ENCODE data around the gene CHAC1. TPM values are rescaled to one million over a fixed set of nuclear protein-coding genes. Genes with fewer than 3 reads are reported as not detected.

Gene CHAC1
- total RNA-seq, 4 donors from 2014 or later = 0.60 to 6.7 (median 2.5) TPM

DNA sequence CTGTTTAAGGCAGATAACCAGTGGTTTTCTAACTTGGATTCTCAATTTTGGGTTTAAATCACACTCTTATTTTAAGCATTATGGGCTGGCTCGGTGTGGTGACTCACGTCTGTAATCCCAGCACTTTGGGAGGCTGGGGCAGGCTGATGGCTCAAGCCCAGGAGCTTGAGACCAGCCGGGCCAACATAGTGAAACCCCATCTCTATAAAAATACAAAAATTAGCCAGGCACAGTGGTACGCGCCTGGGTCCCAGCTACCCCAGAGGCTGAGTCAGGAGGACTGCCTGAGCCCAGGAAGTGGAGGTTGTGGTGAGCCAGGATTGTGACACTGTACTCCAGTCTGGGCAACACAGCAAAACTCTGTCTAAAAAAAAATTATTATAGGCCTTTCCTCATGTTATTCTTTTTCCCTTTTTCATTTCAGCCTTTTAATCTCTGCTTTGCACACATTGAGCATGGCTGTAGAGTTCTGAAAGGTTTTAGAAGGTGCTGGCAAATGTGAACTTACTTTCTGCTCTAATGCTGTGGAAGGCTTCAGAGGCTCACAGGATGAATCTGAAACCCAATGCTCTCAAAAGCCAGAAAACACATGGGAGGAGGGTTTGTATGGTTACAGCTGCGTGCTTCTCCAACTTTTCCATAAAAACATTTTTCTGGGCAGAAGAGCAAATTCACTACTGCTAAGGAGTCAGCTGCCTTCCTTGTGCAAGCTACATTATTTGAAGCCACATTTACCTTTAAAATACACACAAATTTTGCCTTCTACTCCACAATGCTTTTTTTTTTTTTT lies 32.5 kb downstream of the CHAC1 start:
- H3K36me3 ChIP-seq = peaks cover 0 to 72% (median 33%) of the 10 kb centered on the region in 4 donors
- intact Hi-C loops (cut with DNase I; ENCODE audit: low total_unique reads) (no loop called here), in situ Hi-C loops (cut with MboI; ENCODE audit: low pct_ligation_motif_present in 1 of 4, low pct_unique_long_range_greater_than_20kb in 1 of 4, low sequenced_read_pairs in 3 of 4) (no loop called here)
- 86 to 90% methylated on average over 1 to 6 of the region's 6 CpGs for WGBS, 2 donors (ENCODE audit: low coverage in 1 of 2)
- H3K9me3 ChIP-seq = no peaks in the 10 kb centered on the region
- no peaks in the 10 kb centered on the region for H3K27me3 ChIP-seq
- no peaks in the 10 kb centered on the region for H3K4me1 ChIP-seq
- H3K4me3 ChIP-seq = no peak overlapping the region
- TF ChIP-seq POLR2A (IDR thresholded peaks at IDR 0.05) = no peak
- TF ChIP-seq POLR2AphosphoS5 (IDR thresholded peaks at IDR 0.05) = no peak
- no peak for TF ChIP-seq EP300 (IDR thresholded peaks at IDR 0.05; ENCODE audit: low read depth)
- TF ChIP-seq, protein P1, sequence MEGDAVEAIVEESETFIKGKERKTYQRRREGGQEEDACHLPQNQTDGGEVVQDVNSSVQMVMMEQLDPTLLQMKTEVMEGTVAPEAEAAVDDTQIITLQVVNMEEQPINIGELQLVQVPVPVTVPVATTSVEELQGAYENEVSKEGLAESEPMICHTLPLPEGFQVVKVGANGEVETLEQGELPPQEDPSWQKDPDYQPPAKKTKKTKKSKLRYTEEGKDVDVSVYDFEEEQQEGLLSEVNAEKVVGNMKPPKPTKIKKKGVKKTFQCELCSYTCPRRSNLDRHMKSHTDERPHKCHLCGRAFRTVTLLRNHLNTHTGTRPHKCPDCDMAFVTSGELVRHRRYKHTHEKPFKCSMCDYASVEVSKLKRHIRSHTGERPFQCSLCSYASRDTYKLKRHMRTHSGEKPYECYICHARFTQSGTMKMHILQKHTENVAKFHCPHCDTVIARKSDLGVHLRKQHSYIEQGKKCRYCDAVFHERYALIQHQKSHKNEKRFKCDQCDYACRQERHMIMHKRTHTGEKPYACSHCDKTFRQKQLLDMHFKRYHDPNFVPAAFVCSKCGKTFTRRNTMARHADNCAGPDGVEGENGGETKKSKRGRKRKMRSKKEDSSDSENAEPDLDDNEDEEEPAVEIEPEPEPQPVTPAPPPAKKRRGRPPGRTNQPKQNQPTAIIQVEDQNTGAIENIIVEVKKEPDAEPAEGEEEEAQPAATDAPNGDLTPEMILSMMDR (IDR thresholded peaks at IDR 0.05) = no peak
- no peak overlapping the region for H3K27ac ChIP-seq
- DNase-seq = no peak

DNA sequence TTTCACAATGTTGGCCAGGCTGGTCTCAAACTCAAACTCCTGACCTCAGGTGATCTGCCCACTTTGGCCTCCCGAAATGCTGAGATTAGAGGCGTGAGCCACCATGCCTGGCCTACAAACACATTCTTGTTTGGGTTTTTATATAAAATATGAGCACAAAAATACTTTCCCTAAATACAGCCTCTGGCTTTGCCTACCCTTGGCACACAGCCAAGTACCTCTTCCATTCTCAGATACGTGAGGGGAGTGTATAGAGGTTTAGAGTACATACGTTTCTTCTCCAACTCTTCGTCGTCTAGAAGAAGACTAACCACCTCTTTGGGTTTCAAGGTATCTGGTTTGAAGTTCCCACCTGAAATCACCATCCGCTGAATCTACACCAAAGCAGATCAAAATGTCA lies 33.5 kb downstream of the CHAC1 start:
- no peak overlapping the region for H3K27ac ChIP-seq
- no peaks in the 10 kb centered on the region for H3K27me3 ChIP-seq
- WGBS, 2 donors (ENCODE audit: low coverage in 1 of 2) = 95 to 100% methylated on average over 2 to 7 of the region's 7 CpGs
- TF ChIP-seq POLR2A (IDR thresholded peaks at IDR 0.05) = no peak
- no peak for TF ChIP-seq POLR2AphosphoS5 (IDR thresholded peaks at IDR 0.05)
- TF ChIP-seq EP300 (IDR thresholded peaks at IDR 0.05; ENCODE audit: low read depth) = no peak
- TF ChIP-seq, protein P1 (IDR thresholded peaks at IDR 0.05) = no peak
- in situ Hi-C loops (cut with MboI; ENCODE audit: low pct_ligation_motif_present in 1 of 4, low pct_unique_long_range_greater_than_20kb in 1 of 4, low sequenced_read_pairs in 3 of 4) = no loop called here
- DNase-seq = no peak
- intact Hi-C loops (cut with DNase I; ENCODE audit: low total_unique reads) = no loop called here
- H3K4me3 ChIP-seq = no peak overlapping the region
- H3K36me3 ChIP-seq = peaks cover 0 to 62% (median 29%) of the 10 kb centered on the region in 4 donors
- peaks cover 0 to 2% (median 0%) of the 10 kb centered on the region in 4 donors for H3K4me1 ChIP-seq
- H3K9me3 ChIP-seq = no peaks in the 10 kb centered on the region

DNA sequence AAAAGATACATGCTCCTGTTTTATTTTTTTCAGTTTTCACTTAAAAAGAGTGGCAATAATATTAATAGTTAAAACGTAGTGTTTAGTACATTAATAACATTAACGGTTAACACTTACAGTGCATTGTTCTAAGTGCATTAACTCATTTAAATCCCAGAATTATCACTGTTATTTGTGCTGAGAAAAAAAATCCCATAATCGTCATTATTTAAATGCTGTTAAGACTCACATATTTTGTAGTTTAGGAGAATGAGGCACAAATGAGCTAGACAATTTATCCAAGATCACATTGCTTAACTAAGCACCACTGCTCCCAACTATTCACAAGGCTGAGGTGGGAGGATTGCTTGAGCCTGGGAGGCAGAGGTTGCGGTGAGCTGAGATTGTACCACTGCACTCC lies 34.9 kb downstream of the CHAC1 start:
- in situ Hi-C loops (cut with MboI; ENCODE audit: low pct_ligation_motif_present in 1 of 4, low pct_unique_long_range_greater_than_20kb in 1 of 4, low sequenced_read_pairs in 3 of 4) (no loop called here), intact Hi-C loops (cut with DNase I; ENCODE audit: low total_unique reads) (no loop called here)
- TF ChIP-seq, protein P1 (IDR thresholded peaks at IDR 0.05) = no peak
- TF ChIP-seq EP300 (IDR thresholded peaks at IDR 0.05; ENCODE audit: low read depth) (no peak), POLR2A (IDR thresholded peaks at IDR 0.05) (no peak), POLR2AphosphoS5 (IDR thresholded peaks at IDR 0.05) (no peak)
- 83 to 92% methylated on average over 3 to 4 of the region's 4 CpGs for WGBS, 2 donors (ENCODE audit: low coverage in 1 of 2)
- H3K27ac ChIP-seq = no peak overlapping the region
- peaks cover 0 to 49% (median 22%) of the 10 kb centered on the region in 4 donors for H3K36me3 ChIP-seq
- H3K4me1 ChIP-seq = peaks cover 0 to 13% (median 3%) of the 10 kb centered on the region in 4 donors
- H3K4me3 ChIP-seq = no peak overlapping the region
- no peaks in the 10 kb centered on the region for H3K9me3 ChIP-seq
- DNase-seq = no peak
- no peaks in the 10 kb centered on the region for H3K27me3 ChIP-seq

DNA sequence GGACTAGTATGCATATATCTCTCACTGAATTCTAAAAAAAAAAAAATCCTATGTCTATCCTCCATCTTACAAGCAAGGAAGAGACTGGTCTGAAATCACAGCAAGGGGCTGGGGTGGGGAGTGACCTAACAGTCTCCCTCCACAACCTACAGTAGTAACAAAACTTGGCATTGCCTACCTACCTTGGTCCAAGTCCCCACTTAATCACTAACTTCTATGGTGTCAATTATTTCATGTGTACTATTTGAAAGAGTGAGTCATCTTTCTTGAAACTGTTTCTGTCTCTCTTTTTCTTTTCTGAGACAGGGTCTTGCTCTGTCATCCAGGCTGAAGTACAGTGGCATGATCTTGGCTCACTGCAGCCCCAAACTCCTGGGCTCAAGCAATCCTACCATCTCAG lies 36.8 kb downstream of the CHAC1 start:
- TF ChIP-seq POLR2A (IDR thresholded peaks at IDR 0.05) = no peak
- TF ChIP-seq, protein P1 (IDR thresholded peaks at IDR 0.05) = no peak
- TF ChIP-seq POLR2AphosphoS5 (IDR thresholded peaks at IDR 0.05) = no peak
- no peak for TF ChIP-seq EP300 (IDR thresholded peaks at IDR 0.05; ENCODE audit: low read depth)
- intact Hi-C loops (cut with DNase I; ENCODE audit: low total_unique reads) (no loop called here), in situ Hi-C loops (cut with MboI; ENCODE audit: low pct_ligation_motif_present in 1 of 4, low pct_unique_long_range_greater_than_20kb in 1 of 4, low sequenced_read_pairs in 3 of 4) (no loop called here)
- H3K27ac ChIP-seq = no peak overlapping the region
- no peaks in the 10 kb centered on the region for H3K27me3 ChIP-seq
- H3K9me3 ChIP-seq = no peaks in the 10 kb centered on the region
- peaks cover 0 to 13% (median 3%) of the 10 kb centered on the region in 4 donors for H3K4me1 ChIP-seq
- peaks cover 0 to 32% (median 12%) of the 10 kb centered on the region in 4 donors for H3K36me3 ChIP-seq
- DNase-seq = no peak
- H3K4me3 ChIP-seq = no peak overlapping the region

Measured in transverse colon (tissue), 4 donors.